HS-5 (cell line): ENCODE results near the gene LSP1.

Source experiments
- DNase-seq: peaks from one replicate; pipeline ENCODE4 v3.0.0-alpha.2; 2012; ENCODE audit warnings: low read depth

The LSP1 gene

GRCh38 chr11:1837171-1838076 lies 15.5 kb upstream of the LSP1 start:
- no peak for DNase-seq

- no peak for DNase-seq
Measured at GRCh38 chr11:1838077-1838425, 14.8 kb upstream of the LSP1 start.

GRCh38 chr11:1838426-1839144 lies 14.3 kb upstream of the LSP1 start, which contains the start of gene TNNI2:
Gene TNNI2, plus strand, starts transcription at chr11:1838981. Its CDS starts 716 bp downstream, at chr11:1839697.
- DNase-seq = no peak

GRCh38 chr11:1839204-1839923 lies 13.5 kb upstream of the LSP1 start:
- DNase-seq = no peak

- DNase-seq = no peak
Measured at GRCh38 chr11:1839924-1840779, 12.7 kb upstream of the LSP1 start.

- no peak for DNase-seq
Measured at GRCh38 chr11:1840780-1841480, 12.0 kb upstream of the LSP1 start.

- no peak for DNase-seq
Measured at GRCh38 chr11:1841511-1842148, 11.3 kb upstream of the LSP1 start.

GRCh38 chr11:1842149-1843097 lies 10.5 kb upstream of the LSP1 start:
- no peak for DNase-seq

- no peak for DNase-seq
Measured at GRCh38 chr11:1843098-1843473, 9.8 kb upstream of the LSP1 start.

- DNase-seq = no peak
Measured at GRCh38 chr11:1843796-1844195, 9.1 kb upstream of the LSP1 start.

GRCh38 chr11:1844221-1845094 lies 8.4 kb upstream of the LSP1 start:
- DNase-seq = no peak

GRCh38 chr11:1845095-1845429 lies 7.8 kb upstream of the LSP1 start:
- DNase-seq = no peak

- no peak for DNase-seq
Measured at GRCh38 chr11:1845561-1846452, 7.1 kb upstream of the LSP1 start.

- DNase-seq = no peak
Measured at GRCh38 chr11:1846453-1846932, 6.4 kb upstream of the LSP1 start.

- no peak for DNase-seq
Measured at GRCh38 chr11:1847006-1847735, 5.7 kb upstream of the LSP1 start.

- no peak for DNase-seq
Measured at GRCh38 chr11:1847926-1848639, 4.8 kb upstream of the LSP1 start.
